Measurements from ENCODE around the gene DHX57. TPM values are rescaled to one million over a fixed set of nuclear protein-coding genes. Genes with fewer than 3 reads are reported as not detected.

Gene DHX57
- total RNA-seq, result 17.0 and 19.6 TPM in 2 replicates

GRCh38 chr2:38875576-38876367 is at the start of gene DHX57, which contains the start of gene MORN2:
TSS of gene DHX57 (minus strand) at chr2:38875934. CDS start at chr2:38868405, 7,529 bp downstream.
TSS of gene MORN2 (plus strand) at chr2:38875976.
- intact Hi-C loops (cut with micrococcal nuclease), result loop anchor here (1.0 to 2.0 kb wide), 3 partner anchors 97 to 499 kb away; partner anchors contain the start of genes ATL2, GEMIN6 and SRSF7

- intact Hi-C loops (cut with micrococcal nuclease), result no loop called here
Measured at GRCh38 chr2:38922902-38923301, 47.2 kb upstream of the DHX57 start.

- intact Hi-C loops (cut with micrococcal nuclease), result no loop called here
Measured at GRCh38 chr2:38922389-38922788, 46.7 kb upstream of the DHX57 start.

GRCh38 chr2:38912619-38913018 is 36.9 kb upstream of the DHX57 start:
- intact Hi-C loops (cut with micrococcal nuclease), result no loop called here

GRCh38 chr2:38911191-38911590 is 35.5 kb upstream of the DHX57 start:
- intact Hi-C loops (cut with micrococcal nuclease), result no loop called here

GRCh38 chr2:38909872-38910271 is 34.1 kb upstream of the DHX57 start:
- intact Hi-C loops (cut with micrococcal nuclease), result no loop called here

GRCh38 chr2:38907743-38908562 is 32.2 kb upstream of the DHX57 start:
- intact Hi-C loops (cut with micrococcal nuclease), result no loop called here

- intact Hi-C loops (cut with micrococcal nuclease), result no loop called here
Measured at GRCh38 chr2:38907242-38907641, 31.5 kb upstream of the DHX57 start.

GRCh38 chr2:38905251-38905650 is 29.5 kb upstream of the DHX57 start:
- intact Hi-C loops (cut with micrococcal nuclease), result no loop called here

GRCh38 chr2:38900726-38901125 is 25.0 kb upstream of the DHX57 start:
- intact Hi-C loops (cut with micrococcal nuclease), result no loop called here

- intact Hi-C loops (cut with micrococcal nuclease), result no loop called here
Measured at GRCh38 chr2:38898256-38898655, 22.5 kb upstream of the DHX57 start.

- intact Hi-C loops (cut with micrococcal nuclease), result no loop called here
Measured at GRCh38 chr2:38892819-38893218, 17.1 kb upstream of the DHX57 start.

- intact Hi-C loops (cut with micrococcal nuclease), result no loop called here
Measured at GRCh38 chr2:38889575-38889974, 13.8 kb upstream of the DHX57 start, which contains the start of gene ARHGEF33. TSS of gene ARHGEF33 (plus strand) at chr2:38889875. CDS start at chr2:38919448, 29,573 bp downstream.

- intact Hi-C loops (cut with micrococcal nuclease), result no loop called here
Measured at GRCh38 chr2:38889045-38889444, 13.3 kb upstream of the DHX57 start.

- intact Hi-C loops (cut with micrococcal nuclease), result no loop called here
Measured at GRCh38 chr2:38887902-38888554, 12.3 kb upstream of the DHX57 start.

- intact Hi-C loops (cut with micrococcal nuclease), result no loop called here
Measured at GRCh38 chr2:38887347-38887746, 11.6 kb upstream of the DHX57 start.

- intact Hi-C loops (cut with micrococcal nuclease), result no loop called here
Measured at GRCh38 chr2:38886063-38886462, 10.3 kb upstream of the DHX57 start.

GRCh38 chr2:38876407-38876806 is 673 bp upstream of the DHX57 start:
- intact Hi-C loops (cut with micrococcal nuclease), result loop anchor here (2.0 kb wide), 1 partner anchor 126 kb away; the partner anchor contains the start of gene SRSF7

GRCh38 chr2:38875227-38875575 is 533 bp downstream of the DHX57 start:
- intact Hi-C loops (cut with micrococcal nuclease), result loop anchor here (1.0 to 2.0 kb wide), 2 partner anchors 97 to 498 kb away; partner anchors contain the start of genes ATL2 and GEMIN6

- intact Hi-C loops (cut with micrococcal nuclease), result loop anchor here (2.0 kb wide), 1 partner anchor 497 kb away; the partner anchor contains the start of gene ATL2
Measured at GRCh38 chr2:38873763-38874162, 2.0 kb downstream of the DHX57 start.

- intact Hi-C loops (cut with micrococcal nuclease), result no loop called here
Measured at GRCh38 chr2:38871432-38871831, 4.3 kb downstream of the DHX57 start.

Data from T-helper 2 cell treated with Interferon-gamma antibody and Interleukin-4, amounts not matched to agents 100 ng/mL and 5 ng/mL, for 36 hours (primary cell).